ENCODE data around the gene SLC27A1.
"Not testable (repeated sequence)": the region's sequence is repeated elsewhere in the genome, so short reads cannot be mapped to it uniquely, and the experiment has no call there.

SLC27A1 gene

DNA sequence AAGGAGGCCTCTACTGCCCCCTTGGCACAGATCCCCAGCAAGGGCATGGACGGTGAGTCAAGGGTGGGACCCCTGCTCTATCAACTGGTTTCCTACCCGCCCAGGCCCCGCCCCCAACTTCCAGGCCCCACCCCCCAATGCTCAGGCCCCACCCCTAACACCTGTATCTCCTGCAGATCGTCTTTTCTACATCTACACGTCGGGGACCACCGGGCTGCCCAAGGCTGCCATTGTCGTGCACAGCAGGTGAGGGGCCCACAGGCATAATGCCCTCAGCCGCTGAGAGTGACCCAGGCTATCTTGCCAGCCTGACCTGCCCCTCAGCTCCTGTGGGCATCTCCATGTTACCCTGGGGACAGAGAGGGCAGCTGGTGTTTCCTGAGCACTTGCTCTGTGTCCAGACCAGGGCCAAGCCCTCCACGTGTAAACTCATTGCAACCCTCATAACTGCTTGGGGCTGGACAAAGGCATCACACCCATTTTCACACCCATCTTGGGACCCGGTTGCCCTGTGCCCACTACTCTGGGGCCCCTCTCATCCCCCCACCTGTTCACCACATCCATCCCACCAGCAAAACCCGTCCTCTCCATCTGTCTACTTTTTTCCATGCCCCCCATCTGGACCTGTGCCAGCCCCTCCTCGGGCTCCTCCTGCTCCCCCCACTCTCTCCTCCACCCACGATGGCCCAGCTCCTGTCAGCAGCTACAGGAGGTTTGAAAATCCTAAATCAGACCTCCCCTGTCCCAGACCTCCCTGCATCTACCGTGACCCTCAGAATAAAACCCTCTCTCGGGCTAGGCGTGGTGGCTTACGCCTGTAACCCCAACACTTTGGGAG lies 17.2 kb downstream of the SLC27A1 start:
- DNase-seq, result no peak

DNA sequence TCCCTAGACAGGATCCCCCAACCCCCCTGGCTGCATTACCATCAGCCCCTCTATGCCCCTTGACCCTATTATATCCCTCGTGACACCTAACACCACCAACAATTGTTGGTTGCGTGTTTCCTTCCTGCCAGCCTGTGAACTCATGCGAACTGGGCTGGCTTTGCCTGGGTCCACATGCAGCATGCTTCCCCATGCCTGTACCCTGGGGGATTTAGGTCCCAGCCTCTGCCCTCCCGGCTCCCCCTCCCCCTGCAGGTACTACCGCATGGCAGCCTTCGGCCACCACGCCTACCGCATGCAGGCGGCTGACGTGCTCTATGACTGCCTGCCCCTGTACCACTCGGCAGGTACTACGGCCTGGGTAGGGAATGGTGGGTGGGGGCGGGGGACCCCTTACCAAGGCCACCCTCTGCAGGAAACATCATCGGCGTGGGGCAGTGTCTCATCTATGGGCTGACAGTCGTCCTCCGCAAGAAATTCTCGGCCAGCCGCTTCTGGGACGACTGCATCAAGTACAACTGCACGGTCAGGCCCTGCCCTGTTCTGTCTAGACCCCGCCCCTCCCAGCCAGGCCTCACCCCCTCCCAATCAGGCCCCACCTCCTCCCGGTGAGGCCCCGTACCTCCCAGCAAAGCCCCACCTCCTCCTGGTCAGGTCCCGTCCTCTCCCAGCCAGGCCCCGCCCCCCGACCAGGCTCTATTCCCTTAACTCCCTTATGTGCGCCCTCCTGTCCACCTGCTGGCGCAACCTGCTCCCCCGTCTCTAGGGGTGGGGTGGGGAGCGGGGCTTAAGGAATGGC lies 18.5 kb downstream of the SLC27A1 start:
- DNase-seq, result no peak

DNA sequence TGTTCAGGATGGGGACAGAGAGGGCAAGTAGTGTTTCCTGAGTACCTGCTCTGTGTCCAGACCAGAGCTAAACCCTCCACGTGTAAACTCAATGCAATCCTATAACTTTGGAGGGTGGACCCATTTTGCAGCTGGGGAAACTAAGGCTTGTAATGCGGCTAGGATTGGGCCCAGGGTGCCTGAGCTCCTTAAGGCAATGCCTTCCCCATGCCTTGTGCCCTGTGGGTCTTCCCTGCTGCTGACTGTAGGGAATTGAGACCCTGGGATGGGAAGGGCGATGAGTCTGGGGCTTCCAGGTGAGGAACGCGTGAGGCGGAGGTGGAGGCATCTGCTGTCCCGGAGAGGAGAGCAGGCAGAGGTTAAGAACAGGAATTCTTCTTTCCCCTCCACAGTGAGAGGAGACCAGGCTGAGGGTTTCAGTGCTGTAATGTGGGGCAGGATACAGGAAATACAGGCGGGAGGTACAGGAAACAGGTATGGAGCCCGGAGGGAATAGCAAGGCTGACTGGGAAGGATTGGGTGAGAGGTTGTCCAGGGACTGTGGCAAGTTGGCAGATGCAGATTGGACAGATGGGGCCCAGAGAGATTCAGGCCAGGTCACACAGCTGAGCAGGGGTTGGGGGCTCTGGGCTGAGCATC lies 19.2 kb downstream of the SLC27A1 start:
- DNase-seq, result no peak

DNA sequence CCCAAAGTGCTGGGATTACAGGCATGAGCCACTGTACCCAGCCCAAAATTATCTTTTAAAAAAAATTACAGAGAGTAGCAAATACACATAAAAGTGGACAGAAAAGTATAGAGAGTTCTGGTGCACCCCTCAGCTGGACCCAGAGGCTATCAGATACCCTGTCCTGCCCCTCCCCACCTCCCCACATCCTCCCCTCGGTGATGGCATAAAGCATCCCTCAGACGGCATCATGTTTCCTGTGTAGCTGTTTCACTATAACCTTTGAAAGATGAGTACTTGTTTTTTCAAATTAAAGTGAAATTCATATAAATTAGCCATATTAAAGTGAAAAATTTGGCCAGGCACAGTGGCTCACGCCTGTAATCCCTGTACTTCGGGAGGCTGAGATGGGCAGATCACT lies 20.1 kb downstream of the SLC27A1 start:
- no peak for DNase-seq

DNA sequence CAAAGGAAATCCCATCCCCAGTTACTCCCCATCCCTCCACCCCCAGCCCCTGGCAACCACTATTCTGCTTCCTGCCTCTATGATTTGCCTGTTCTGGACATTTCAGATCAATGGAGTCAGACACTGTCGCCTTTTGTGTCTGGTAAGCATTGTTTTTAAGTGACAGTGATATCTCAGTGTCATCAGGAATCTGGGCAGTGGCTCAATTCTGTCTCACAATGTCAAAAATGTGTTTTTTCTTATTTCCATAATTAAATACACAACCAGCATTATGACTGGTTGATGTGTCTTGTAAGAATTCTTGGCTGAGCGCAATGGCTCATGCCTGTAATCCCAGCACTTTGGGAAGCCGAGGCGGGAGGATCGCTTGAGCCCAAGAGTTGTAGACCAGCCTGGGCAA lies 21.0 kb downstream of the SLC27A1 start:
- DNase-seq, result no peak

GRCh38 chr19:17495639-17496296 lies 25.4 kb downstream of the SLC27A1 start:
- DNase-seq, result no peak

DNA sequence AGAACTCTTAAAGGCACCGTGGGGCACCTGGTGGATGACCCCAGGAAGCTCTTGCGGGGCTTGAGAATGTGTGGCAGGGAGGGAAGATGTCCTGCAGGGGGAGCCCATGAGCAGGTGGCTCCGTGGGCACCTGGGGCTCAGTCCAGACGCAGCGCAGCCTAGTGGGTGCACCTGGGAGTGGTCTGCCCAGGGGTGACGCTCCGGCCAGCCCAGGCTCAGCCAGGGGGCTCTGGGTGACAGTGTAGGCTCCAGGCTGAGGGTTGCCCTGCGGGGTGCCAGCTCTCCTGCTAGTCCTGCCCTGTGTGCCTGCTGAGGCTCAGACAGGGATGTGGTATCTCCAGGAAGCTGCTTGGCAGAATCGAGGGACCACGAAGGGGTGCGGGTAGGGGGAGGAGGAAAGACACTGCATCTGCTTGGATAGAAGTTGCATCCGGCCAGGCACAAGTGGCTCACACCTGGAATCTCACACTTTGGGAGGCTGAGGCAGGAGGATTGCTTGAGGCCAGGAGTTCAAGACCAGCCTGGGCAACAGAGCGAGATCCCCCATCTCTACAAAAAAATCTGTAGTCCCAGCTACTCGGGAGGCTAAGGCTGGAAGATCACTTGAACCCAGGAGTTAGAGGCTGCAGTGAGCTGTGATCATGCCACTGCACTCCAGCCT lies 26.1 kb downstream of the SLC27A1 start:
- DNase-seq, result no peak

GRCh38 chr19:17497149-17497798 lies 26.9 kb downstream of the SLC27A1 start:
- DNase-seq, result no peak

GRCh38 chr19:17499025-17499424 lies 28.7 kb downstream of the SLC27A1 start:
- DNase-seq, result not testable (repeated sequence)

DNA sequence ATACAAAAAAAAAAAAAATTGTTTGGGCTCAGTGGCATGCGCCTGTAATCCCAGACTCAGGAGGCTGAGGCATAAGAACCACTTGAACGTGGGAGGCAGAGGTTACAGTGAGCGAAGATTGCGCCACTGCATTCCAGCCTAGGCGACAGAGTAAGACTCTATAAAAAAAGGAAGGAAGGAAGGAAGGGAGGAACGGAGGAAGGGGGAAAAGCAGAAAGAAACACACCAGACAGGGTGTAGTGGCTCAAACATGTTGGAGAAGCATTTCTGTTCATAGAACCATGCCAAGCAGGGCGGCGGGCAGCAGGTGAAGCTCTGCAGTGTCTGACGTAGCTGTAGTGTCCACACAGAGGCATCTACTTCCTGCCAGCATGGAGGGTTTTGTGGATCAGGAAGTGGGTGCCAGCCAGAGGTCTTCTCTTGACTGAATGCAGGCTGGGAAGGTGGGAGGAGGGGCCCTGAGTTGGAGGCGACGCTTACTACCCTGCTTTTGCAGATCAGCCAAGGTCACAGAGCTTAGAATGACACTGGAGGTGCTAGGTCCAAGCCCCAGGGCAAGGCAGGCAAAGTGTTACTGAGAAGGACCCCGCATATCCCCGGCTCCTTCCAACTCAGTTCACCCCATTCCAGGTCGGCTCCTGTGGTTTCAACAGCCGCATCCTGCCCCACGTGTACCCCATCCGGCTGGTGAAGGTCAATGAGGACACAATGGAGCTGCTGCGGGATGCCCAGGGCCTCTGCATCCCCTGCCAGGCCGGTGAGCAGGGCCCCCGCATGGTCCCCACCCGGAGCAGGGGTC lies 29.5 kb downstream of the SLC27A1 start:
- DNase-seq, result no peak

DNA sequence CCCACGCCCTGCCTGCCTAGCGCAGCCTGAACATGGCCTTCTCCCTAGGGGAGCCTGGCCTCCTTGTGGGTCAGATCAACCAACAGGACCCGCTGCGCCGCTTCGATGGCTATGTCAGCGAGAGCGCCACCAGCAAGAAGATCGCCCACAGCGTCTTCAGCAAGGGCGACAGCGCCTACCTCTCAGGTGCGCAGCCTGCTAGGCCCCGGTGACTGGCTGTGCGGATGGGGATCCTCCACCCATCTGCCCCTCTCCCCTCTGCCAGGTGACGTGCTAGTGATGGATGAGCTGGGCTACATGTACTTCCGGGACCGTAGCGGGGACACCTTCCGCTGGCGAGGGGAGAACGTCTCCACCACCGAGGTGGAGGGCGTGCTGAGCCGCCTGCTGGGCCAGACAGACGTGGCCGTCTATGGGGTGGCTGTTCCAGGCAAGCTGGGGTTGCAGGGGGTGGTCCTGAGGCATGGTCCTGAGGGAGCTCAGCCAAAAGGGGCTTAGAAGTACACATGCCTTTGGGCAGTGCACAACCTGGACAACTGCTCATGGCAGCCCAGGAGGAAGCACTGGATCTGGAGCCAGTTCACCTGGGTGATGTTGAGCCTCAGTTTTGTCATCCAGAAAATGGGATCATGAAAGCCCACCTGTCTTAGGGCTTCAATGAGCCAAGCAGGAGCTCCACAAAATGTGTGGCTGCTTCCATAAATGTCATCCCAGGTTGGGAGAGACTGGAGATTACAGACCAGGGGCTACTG lies 30.3 kb downstream of the SLC27A1 start:
- DNase-seq, result no peak

DNA sequence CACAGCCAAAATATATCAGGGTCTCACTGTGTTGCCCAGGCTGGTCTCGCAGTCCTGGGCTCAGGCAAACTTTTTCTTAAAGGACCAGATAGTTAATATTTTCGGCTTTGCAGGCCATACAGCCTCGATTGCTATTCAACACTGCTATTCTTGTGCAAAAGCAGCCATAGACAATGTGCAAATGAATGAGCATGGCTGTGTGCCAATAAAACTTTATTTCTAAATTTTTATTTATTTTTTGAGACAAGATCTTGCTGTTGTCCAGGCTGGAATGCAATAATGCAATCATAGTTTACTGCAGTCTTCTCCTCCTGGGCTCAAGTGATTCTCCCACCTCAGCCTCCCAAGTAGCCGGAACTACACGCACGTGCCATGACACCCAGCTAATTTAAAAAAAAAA lies 32.9 kb downstream of the SLC27A1 start:
- DNase-seq, result no peak

GRCh38 chr19:17504030-17504429 lies 33.7 kb downstream of the SLC27A1 start:
- DNase-seq, result no peak

DNA sequence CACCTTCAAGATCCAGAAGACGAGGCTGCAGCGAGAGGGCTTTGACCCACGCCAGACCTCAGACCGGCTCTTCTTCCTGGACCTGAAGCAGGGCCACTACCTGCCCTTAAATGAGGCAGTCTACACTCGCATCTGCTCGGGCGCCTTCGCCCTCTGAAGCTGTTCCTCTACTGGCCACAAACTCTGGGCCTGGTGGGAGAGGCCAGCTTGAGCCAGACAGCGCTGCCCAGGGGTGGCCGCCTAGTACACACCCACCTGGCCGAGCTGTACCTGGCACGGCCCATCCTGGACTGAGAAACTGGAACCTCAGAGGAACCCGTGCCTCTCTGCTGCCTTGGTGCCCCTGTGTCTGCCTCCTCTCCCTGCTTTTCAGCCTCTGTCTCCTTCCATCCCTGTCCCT lies 34.1 kb downstream of the SLC27A1 start:
- DNase-seq, result no peak

DNA sequence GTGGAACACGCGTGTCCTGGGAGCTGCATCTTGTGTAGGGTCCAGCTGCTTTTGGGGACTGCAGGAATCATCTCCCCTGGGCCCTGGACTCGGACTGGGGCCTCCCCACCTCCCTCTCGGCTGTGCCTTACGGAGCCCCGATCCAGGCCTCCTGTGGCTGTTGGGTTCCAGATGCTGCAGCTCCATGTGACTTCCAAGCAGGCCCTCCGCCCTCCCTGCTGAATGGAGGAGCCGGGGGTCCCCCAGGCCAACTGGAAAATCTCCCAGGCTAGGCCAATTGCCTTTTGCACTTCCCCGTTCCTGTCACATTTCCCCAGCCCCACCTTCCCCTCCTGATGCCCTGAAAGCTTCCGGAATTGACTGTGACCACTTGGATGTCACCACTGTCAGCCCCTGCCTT lies 34.9 kb downstream of the SLC27A1 start:
- DNase-seq, result no peak

- no peak for DNase-seq
These were observed 36.4 kb downstream of the SLC27A1 start for GRCh38 chr19:17506745-17507144.

GRCh38 chr19:17508558-17508933 lies 38.2 kb downstream of the SLC27A1 start:
- DNase-seq, result not testable (repeated sequence)

DNA sequence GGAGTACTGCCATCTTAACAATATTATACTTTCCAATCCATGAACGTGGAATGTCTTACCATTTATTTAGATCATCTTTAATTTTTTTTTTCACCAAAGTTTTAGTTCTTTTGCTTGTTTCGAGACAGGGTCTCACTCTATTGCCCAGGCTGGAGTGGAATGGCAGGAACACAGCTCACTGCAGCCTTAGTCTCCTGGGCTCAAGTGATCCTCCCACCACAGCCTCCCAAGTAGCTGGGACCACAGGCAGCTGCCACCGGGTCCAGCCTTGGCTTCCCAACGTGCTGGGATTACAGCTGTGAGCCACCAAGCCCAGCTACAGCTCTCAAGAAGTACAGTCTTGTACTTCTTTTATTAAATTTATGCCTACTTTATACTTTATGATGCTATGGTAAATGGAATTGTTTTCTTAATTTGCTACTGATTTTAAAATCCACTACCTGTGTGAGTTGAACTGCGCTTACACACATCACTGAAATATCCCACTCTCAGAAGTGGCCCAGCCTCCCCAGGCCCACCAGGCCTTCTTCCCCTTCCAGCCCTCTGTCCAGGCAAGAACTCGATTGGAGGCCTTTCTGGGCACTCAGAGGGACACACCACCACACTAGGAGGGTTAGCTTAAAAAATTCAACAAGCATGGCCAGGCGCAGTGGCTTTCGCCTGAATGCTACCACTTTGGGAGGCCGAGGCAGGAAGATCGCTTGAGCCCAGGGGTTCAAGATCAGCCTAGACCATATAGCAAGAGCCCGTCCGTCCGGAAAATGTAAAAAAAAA lies 40.1 kb downstream of the SLC27A1 start:
- DNase-seq, result no peak

- no peak for DNase-seq
These were observed 41.6 kb downstream of the SLC27A1 start for GRCh38 chr19:17511724-17512573.

Measured in NCI-H2081 treated with DMSO at 0.1 percent for 48 hours (cell line).